Measurements from ENCODE around the gene HHAT.
A peak's percentile ranks its signal among the peaks of the same experiment; 100 is the strongest.

Gene HHAT

GRCh38 chr1:210428696-210429095, 100.0 kb downstream of the HHAT start:
- H3K4me3 ChIP-seq (ENCODE audit: low read length), result no peak overlapping the region
- DNase-seq (ENCODE audit: low read depth), result no peak
- no peak for TF ChIP-seq CTCF (conservative IDR thresholded peaks at IDR 0.05; ENCODE audit: low read length)

- H3K4me3 ChIP-seq (ENCODE audit: low read length), result no peak overlapping the region
- peak; percentile 15 for DNase-seq (ENCODE audit: low read depth)
- TF ChIP-seq CTCF (conservative IDR thresholded peaks at IDR 0.05; ENCODE audit: low read length), result no peak
Measured at GRCh38 chr1:210434223-210434622, 105.5 kb downstream of the HHAT start.

GRCh38 chr1:210437111-210437510, 108.4 kb downstream of the HHAT start:
- H3K4me3 ChIP-seq (ENCODE audit: low read length), result no peak overlapping the region
- DNase-seq (ENCODE audit: low read depth), result no peak
- TF ChIP-seq CTCF (conservative IDR thresholded peaks at IDR 0.05; ENCODE audit: low read length), result no peak

GRCh38 chr1:210437781-210438180, 109.1 kb downstream of the HHAT start:
- no peak overlapping the region for H3K4me3 ChIP-seq (ENCODE audit: low read length)
- DNase-seq (ENCODE audit: low read depth), result peak; percentile 47
- no peak for TF ChIP-seq CTCF (conservative IDR thresholded peaks at IDR 0.05; ENCODE audit: low read length)

- DNase-seq (ENCODE audit: low read depth), result peak; percentile 100
- H3K4me3 ChIP-seq (ENCODE audit: low read length), result no peak overlapping the region
- TF ChIP-seq CTCF (conservative IDR thresholded peaks at IDR 0.05; ENCODE audit: low read length), result no peak
Measured at GRCh38 chr1:210438928-210439841, 110.5 kb downstream of the HHAT start.

GRCh38 chr1:210440081-210440480, 111.4 kb downstream of the HHAT start:
- no peak overlapping the region for H3K4me3 ChIP-seq (ENCODE audit: low read length)
- TF ChIP-seq CTCF (conservative IDR thresholded peaks at IDR 0.05; ENCODE audit: low read length), result no peak
- peak; percentile 22 for DNase-seq (ENCODE audit: low read depth)

- H3K4me3 ChIP-seq (ENCODE audit: low read length), result no peak overlapping the region
- no peak for TF ChIP-seq CTCF (conservative IDR thresholded peaks at IDR 0.05; ENCODE audit: low read length)
- DNase-seq (ENCODE audit: low read depth), result peak; percentile 39
Measured at GRCh38 chr1:210441028-210441427, 112.3 kb downstream of the HHAT start.

Data from AG10803 (cell line).